HG02885 (cell line): Measurements from ENCODE around the gene MRPL24.
A peak's percentile ranks its signal among the peaks of the same experiment; 100 is the strongest.
"Not testable (repeated sequence)": the region's sequence is repeated elsewhere in the genome, so short reads cannot be mapped to it uniquely, and the experiment has no call there.

Experiments
- ATAC-seq: cut with Tn5 transposase; IDR thresholded peaks from one replicate; pipeline ENCODE4 v1.9.1; 2021; ENCODE audit warnings: mild to moderate bottlenecking; ENCODE audit not compliant: unreplicated experiment, poor library complexity

Gene MRPL24

DNA sequence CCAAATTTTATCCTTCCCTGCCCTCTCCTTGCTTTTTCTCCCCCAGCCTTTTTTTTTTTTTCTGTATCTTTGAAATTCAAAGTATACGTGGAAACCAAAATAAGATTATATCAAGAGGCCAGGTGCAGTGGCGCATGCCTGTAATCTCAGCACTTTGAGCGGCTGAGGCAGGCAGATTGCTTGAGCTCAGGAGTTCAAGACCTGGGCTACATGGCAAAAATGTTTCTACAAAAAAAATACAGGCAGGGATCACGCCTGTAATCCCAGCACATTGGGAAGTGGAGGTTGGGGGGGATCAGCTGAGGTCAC lies 19.9 kb upstream of the MRPL24 start:
- ATAC-seq: no peak

DNA sequence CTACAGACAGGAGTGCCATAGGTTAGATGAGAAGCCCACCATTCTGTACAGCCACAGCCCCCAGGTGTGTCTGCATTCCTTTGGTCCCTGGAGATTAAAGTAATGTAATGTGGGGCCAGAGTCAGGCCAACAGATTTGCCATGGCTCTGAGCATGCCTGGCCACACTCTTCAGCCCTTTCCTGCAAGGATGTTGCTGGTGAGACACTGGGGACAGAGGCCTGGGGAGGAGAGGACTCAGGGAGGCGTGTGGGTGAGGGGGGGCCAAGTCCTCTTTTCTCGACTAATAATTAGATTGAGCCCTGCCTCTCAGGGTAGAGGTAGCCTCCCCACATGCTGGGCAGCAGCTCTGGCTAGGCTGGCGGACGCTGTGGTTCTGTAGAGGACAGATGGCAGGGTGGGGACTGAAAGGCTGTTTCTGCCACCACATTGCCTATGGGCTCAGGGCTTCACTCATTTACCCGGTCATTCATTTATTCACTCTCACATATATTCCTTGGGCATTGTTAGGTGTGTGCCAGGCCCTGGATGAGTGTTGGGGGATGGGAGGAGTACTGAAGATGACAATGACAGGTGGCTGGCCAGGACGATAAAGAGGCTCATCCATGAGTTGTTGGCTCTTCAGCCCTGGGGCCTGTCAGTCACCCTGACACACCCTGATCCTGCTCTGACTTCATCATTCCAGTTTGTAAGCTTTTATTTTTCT lies 19.4 kb upstream of the MRPL24 start:
- ATAC-seq: no peak

DNA sequence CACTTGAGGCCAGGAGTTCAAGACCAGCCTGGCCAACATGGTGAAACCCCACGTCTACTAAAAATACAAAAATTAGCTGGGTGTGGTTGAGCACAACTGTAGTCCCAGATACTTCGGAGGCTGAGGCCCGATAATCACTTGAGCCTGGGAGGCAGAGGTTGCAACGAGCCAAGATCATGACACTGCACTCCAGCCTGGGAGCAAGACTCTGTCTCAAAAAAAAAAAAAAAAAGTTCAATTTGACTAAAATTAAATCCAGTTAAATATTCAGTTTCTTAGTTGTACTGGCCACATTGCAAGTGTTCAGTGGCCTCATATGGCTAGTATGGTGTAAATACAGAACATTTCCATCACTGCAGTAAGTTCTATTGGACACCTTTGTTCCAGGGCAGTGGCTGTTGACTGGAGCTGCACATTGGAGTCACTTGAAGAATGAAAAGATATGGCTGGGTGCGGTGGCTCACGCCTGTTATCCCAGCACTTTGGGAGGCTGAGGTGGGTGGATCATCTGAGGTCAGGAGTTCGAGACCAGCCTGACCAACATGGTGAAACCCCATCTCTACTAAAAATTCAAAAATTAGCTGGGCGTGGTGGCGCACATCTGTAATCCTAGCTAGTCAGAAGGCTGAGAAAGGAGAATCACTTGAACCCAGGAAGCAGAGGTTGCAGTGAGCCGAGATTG lies 16.8 kb upstream of the MRPL24 start:
- not testable (repeated sequence) for ATAC-seq

DNA sequence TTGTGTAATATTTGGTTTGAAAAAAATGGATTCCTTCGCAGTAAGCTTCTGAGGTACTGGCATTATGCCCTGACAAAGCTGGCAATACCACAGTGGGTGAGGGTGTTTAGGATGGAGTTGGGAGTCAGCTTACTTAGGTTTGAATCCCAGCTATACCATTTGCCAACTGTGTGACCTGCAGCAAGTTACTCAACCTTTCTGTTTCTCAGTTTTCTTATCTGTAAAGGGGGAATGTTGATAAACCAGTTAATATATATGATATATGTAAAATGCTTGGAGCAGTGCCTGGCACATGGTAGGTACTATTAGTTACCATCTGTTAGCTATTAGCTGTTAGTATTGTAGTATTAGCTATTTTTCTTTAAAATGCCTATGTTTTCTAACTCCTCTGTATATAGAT lies 15.5 kb upstream of the MRPL24 start:
- ATAC-seq: no peak

DNA sequence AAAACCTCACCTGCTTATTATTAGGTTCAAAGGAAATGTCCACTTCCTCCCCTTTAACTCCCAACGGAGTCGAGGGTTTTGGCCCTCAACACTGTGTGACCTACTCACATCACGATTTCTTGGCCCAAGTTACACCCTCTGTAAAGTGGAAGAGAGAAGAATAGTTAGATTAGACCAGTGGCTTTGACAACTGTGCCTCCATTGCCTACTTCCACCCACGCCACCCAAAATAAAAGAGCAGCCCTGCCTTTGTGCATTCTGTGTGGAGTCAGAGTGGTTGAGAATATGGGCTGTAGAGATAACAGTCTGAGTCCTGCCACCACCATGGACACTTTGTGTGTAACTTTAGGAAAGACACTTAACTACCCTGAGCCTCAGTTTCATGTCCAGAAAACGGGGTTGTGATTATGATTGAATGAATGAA lies 14.7 kb upstream of the MRPL24 start:
- ATAC-seq: no peak

DNA sequence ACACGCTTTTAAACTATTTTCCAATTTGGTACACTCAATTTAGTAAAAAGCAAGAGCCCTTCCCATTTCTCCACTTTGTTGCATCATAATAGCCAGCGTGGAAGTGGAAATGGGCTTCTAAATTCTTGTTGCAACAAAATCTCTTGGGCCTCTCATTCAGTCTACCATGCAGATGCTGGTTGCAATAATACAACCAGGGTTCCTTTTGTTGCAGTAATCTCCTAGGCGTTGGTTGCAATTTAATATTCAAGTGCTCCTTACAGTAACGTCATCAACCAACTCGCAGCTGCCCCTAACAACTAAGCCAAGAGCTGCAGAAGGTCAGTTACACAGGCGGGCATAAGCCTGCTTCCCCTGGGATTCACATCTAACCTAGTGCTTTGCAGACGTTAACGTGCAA lies 13.3 kb upstream of the MRPL24 start:
- no peak for ATAC-seq

DNA sequence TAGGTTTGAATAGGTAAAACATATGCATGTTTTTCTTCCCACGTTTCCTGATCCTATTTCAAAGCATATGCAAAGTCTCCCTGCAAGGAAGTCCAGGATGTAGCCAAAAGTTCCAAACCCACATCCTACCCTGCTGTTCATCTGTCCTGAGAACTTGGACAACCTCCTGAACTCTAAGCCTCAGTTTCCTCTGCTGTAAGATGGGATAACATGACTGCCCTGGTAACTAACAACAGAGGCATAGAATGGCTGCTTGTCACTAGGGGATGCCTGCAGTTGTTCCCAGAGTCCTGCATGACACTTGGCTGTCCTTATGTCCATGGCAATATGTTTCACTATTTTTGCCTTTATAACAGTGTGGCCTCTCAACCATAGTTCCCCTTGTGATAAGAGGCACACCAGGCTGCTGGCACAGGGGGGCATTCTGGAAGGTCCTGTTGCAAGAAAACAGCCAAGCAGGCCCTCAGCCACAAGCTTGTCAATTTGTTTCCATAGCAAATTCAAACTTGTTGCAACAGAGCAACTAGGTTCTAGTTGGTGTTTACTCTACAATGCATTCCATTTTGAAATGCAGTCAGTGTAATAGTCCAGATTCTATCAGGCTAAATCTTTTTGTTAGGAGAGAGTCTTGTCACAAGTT lies 12.1 kb upstream of the MRPL24 start:
- no peak for ATAC-seq

DNA sequence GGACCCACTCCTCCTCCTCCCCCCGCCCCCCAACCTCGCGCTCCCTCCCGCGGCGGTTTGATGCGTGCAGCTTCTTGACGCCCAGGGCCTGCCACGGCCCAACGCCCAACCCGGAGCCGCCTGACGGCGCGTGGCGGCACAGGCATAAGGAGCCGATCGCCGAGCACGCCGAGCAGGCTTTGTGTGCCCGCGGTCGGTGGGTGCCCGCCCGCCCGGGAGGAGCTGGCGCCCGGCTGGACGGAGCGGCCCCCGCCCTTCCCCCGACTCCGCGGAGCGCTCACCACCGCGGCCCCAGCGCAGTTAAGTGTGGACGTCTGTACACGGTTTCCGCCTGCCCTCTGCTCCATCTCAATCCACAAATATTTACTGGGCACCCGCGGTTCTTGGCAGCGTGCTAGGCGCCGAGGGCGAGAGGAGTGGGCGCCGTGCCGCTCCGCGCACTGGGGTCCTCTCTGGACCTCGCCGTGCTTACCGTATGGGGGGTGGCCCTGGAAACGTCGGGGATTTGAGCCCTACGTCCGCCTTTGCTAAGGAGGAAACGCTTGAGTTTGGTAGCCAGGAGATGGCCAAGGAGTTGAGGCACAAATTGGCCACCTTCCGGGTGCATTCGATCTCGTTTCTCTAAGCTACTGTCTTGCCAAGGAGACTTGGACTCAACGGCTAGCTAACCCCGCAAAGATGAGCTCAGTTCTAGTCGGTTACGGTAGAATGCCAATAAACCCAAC lies 11.0 kb upstream of the MRPL24 start:
- peak; percentile 70 for ATAC-seq

DNA sequence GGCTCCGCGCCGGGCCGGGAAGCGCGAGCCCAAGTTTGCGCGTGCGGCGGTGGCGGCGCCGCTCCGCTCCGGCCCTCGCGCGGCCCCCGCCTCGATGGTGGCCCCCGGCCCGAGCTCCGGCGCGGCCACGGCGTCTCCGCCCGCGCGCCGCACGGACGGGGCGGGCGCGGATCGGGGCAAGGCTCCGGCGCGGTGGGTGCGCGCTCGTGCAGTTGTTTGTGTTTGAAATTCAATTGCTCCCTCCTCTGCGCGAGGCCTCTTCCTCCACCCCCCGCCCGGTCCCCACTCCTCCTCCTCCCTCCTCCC lies 10.5 kb upstream of the MRPL24 start, which contains the start of gene HDGF:
Gene HDGF, minus strand, starts transcription at position 225 of the 306 bp plus-strand sequence. CDS start 246 bp downstream, outside the sequence.
- ATAC-seq: no peak

DNA sequence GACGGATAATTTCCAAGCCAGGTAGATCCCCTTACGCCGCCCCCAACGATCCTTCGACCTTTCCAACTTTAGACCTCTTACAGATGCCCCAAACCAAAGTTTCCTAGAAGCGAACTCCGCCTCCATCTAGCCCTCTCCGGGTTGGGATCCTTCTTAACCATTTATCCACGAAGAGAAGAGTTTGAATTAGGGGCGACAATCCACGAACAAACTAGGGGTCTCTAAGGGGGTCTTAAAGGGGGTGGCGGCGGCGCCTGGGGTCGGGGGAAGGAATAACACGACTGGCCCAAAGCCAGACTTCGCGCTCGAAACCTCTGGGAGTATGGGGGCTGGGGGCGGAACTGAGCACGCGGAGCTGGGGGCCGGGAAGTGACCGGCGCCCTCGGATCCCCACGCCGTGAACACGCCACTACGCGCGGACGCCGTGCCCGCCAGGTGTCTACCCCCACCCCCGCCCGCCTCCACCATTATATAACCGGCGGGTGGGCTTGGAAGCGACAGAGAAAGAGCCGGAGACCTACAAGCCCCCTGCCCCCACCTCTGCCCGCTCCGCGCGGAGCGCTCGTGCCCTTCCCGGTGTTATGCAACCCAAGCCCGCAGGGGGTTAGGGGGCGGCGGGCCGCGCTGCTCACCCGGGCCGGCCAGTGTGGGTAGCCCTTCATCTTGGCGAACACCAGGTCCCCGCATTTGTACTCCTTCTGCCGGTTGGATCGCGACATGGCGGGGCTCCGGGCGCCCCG lies 10.0 kb upstream of the MRPL24 start:
- peak; percentile 22 for ATAC-seq

DNA sequence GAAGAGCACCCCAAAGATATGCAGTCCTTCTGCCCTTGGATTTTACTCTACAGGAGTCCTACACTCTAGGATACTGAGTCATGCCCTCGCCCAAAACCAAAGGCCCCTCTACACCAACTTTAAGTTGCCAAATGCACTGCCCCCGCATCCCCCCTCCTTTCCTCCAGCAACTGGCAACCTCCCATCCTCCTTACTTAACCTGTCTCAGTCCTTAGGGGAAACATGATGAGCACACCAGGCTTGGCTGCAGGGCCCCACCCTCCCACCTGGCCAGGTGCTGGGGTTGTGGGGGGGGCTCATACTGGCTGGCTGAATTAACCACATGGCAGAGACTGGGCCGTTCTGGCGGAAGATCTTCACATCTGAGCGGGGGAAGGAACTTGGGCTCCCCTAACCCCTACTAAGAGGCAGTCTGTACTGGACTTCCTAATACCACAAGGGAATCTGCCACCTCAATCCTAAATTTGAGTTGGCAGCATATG lies 9.3 kb upstream of the MRPL24 start:
- no peak for ATAC-seq

DNA sequence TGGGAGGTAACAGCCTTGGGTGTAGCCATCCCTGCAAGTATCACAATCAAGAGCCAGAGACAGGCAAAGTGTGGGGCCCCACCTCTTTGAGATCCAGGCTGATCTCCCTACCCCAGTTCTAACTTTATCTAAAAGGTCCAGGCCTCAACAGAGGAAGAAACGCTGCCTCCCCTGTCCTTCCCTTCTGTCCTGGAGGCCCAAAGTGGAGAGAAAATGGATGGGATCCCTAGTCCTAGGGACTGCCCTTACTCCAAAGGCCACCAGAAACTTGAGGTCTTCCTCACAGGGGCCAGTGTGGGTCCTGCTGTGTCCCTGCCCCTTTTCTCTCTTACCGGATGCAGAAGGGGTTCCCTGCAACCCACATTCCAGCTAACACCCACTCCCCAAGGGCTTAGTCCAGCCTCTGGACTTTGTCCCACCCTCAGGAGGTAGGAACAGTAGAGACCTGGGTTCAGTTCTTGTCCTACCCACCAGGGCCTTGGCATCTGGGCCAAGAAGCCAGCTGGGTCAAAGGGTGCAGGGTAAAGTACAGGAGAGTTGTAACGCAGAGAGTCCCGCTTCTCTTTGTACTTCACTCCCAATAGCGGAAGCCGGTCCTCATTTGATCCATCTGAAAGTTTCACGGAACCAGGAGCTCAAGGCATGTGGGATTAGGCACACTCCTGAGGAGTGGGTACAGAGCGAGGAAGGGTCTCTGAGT lies 8.7 kb upstream of the MRPL24 start:
- no peak for ATAC-seq

DNA sequence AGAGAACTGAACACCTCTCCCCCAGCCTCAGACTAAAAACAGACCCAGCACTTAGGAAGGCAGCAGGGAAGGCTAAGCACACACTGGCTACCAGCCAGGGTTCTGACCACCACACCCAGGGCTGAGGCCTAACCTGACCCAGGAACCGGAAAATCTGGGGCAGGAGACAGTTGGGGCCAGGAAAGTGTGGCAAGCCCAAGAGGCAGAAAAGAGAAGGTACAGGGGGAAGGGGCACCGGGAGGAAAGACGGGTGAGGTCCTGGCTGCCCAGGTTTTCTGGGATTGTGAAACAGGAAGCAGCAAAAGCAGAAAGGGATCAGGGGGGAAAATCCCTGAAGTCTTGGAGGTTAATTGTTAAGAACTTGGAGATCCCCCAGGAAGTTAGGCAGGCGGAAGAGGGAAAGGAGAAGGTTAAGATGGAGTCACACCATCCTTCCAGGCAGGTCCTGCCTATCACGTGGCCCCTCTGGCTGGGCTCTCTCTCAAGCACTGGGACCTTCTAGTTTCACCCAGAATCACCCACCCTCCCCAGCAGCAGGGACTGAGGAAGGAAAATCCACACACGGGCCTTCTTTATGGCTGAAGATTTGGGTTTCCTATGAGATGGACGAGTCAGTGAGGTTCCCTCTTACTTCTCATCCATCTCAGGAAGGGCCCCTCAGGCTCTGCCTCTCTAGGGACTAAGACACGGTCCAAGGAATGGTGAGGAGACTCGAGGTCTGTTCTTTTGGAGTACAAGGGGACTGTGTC lies 8.0 kb upstream of the MRPL24 start:
- ATAC-seq: no peak

DNA sequence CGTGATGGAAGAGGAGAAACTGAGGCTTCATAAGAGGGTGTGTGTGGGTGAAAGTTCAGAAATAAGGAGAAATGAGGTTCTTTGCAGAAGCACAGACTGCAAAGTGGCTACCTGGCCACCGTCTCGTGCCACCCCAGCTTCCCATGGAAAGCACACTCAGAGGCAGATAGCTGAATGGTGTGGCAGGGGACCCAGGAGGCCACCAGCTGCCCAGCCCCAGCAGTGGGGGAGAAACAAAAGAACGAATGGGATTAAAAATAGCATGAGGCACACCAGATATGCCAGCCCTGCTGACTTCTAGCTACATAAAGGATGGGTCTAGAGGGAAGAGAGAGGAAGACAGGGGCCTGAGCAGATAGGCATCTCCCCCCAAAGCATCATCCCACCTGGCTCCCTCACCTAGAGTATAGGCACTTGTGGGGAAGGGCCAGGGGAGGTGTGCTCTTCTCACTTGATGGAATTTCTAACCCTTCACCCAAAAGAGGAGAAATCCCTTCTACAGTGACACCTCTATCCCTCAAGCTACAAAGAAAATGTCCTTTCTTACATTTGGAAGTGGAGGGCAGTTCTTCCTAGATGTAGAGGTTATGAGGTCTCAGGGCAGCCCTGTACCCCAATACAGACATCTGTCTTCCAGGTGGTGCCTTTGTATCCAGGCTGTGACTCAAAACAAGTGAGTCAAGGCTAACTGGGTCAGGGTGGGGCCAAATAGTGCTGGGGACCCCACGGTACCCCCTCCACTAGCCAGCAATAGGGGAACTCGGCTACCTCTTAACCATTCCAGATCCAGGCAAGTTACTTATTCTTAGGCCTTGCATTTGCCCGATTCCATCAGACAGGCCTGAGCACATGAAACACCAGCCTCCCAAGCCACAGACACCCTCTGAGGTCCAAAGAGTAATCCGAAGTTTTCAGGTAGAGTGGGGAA lies 7.1 kb upstream of the MRPL24 start:
- ATAC-seq: no peak

DNA sequence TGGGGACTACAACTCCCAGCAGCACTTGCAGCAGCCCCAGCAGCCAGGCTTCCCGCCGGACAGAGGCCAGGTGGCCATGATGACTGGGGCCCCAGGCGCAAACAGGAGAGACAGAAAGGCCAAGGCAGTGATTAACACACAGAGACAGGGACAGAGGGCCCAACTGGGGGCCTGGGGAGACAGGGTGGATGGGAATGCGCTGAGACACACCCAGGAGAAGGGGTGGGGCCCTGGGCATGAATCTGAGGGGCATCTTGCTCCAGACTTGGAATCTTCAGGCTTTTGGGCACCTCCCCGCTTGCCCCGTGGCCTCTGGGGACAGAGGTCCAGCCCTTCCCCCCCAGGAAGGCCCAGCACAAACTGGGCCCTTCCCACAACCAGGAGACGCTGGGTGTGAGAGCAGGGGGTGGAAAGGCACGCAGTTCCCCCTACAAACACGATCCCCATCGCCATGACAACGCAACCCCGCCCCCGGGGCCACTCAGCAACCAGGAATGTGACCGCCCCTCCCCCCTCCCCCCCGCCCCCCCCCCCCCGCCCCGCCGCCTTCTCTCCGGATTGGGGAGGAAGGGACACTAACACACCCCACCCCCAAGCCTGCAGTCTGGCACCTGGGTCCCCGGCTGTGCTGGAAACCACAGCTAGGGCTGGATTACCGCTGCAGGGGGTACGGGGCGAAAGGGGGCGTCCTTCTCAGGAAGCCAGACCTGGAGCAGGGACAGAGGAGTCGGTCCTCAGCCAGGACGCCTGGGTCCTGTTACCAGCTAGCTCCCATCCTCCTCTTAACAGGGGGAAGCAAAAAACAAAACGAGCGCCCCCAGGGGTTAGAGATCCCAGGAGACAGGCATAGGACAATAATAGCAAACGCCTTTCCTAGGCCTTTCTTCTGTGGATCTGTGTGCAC lies 6.1 kb upstream of the MRPL24 start:
- no peak for ATAC-seq

DNA sequence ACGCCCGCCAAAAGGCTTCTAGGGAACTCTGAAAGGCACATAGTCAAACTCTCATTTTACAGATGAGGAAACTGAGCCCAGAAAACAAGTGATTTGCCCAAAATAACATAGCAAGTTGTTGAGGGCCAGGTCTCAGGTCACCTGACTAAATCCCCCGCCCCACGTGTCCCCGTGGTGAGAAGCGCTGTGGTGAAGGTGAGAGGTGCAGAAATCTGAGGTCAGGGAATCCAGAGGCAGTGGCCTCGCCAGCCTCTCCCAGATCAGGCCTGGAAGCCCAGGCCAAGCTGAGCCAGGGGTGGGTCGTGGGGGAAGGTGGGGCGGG lies 5.5 kb upstream of the MRPL24 start:
- ATAC-seq: no peak

DNA sequence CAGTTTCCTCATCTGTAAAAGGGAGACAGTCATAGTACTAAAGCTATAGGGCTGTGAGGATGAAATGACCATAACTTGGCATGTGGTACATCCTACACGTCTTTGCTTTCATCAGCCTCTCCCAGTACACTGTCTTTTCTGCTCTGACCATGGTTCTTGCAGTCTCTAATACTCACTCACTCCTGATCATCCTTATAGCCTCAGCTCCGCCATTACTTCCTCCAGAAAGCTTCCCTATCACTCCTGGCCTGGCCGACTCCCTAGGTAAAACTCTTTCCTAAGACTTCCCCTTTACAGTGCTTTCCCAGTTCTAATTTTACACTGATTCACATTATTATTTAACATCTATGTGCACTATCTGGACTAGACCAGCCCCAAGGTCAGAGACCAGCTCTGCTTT lies 5.0 kb upstream of the MRPL24 start:
- no peak for ATAC-seq
